Pancreas (tissue), 10 donors: Measurements from ENCODE around the gene TMPRSS11B. TPM values are rescaled to one million over a fixed set of nuclear protein-coding genes. Genes with fewer than 3 reads are reported as not detected.
"Not testable (repeated sequence)": the region's sequence is repeated elsewhere in the genome, so short reads cannot be mapped to it uniquely, and the experiment has no call there.

Experiments used
- ATAC-seq, 4 donors: fragments of 200-7000 bp; cut with Tn5 transposase; one replicate each; pipeline versions ENCODE4 v1.8.0 to v1.9.1; 2020; ENCODE audit warnings: mild to moderate bottlenecking in 4 of 4, moderate library complexity in 4 of 4
- DNase-seq, 6 donors: peaks; one replicate each; pipeline ENCODE4 v3.0.0-alpha.2; 2020
- FAIRE-seq: peaks from 2 replicates; lab custom pipeline; 2012; peaks lifted over from hg19 to GRCh38; lab: Jason Lieb, UNC
- H3K27ac ChIP-seq, 4 donors: fragments of 200-600 bp; sonication (generic); 1 replicate in 3 of 4; 2 replicates in 1 of 4; pipeline versions ENCODE4 v1.5.0 to v1.8.0; 2020
- H3K27me3 ChIP-seq, 4 donors: fragments of 200-600 bp; one replicate each; pipeline ENCODE4 v1.8.0; 2021
- H3K36me3 ChIP-seq, 3 donors: fragments of 200-600 bp; sonication (generic) in 1 of 3; one replicate each; pipeline versions ENCODE4 v1.5.0 to v1.8.0; 2020 to 2021
- H3K4me1 ChIP-seq, 3 donors: fragments of 200-600 bp; one replicate each; pipeline ENCODE4 v1.8.0; 2021
- H3K4me3 ChIP-seq, 4 donors: fragments of 200-600 bp; sonication (generic) in 2 of 4; one replicate each; pipeline versions ENCODE4 v1.5.0 to v1.8.0; 2020 to 2021
- H3K9me3 ChIP-seq, 4 donors: fragments of 200-600 bp; one replicate each; pipeline ENCODE4 v1.8.0; 2021
- CTCF ChIP-seq, 4 donors: fragments of 200-600 bp; sonication (generic) in 3 of 4; IDR thresholded peaks; one replicate each; pipeline versions ENCODE4 v1.5.0 to v1.8.0; 2021; ENCODE audit warnings: antibody characterized with exemption in 4 of 4
- WGBS, 2 donors: extraction: QIAGEN DNeasy Blood & Tissue Kit; methylation state at CpG; one replicate each; pipeline ENCODE4 v1.1.7; 2013; 5-methylcytosine and 5-hydroxymethylcytosine counted together
- intact Hi-C, 3 donors: fragments of 100-400 bp; cut with DNase I; formaldehyde crosslinking; loops; one replicate each; pipeline versions ENCODE4 v1.11.1 to v1.14.2; 2022
- polyA plus RNA-seq, 2 donors: library from polyadenylated mRNA; stranded (reverse); fragments of 200-250 nt; gene quantifications; one replicate each; pipeline ENCODE4 v1.2.3, GENCODE V29; 2013
- total RNA-seq, 6 donors: library from RNA; stranded (reverse); fragmentation: NEBNext Ultra II Directional in 4 of 6; extraction: Animal tissue kit (Norgen Biotek cat#: 25700) in 4 of 6; gene quantifications; one replicate each; pipeline versions ENCODE4 v1.2.1 to v1.2.4, GENCODE V29; 2021 to 2023
- donor health status: healthy with polysubstance abuse.
- donor health status: DM: no; HTN: no; CAD: no; lungs with moderate emphysema.
- donor health status: DM: no; HTN: no; CAD: no.
- donor health status: control.
- donor health status: control.
- donor health status: Bipolar disorder and iron deficiency.
- donor health status: DM: yes; HTN: yes; CAD: no.
- donor health status: DM: no; HTN: no; CAD: no.
- donor health status: DM: no; HTN: no; CAD: no.
- donor health status: DM: yes; HTN: yes; CAD: no.

Gene TMPRSS11B
- total and polyA plus RNA-seq, 8 donors = 0.07 TPM; not detected in 7

GRCh38 chr4:68283714-68284113 is 38.2 kb upstream of the TMPRSS11B start:
- no peak for FAIRE-seq
- Histone ChIP-seq H3K27me3 (no peaks in the 10 kb centered on the region), H3K9me3 (no peaks in the 10 kb centered on the region), H3K27ac (no peak overlapping the region), H3K4me1 (no peaks in the 10 kb centered on the region), H3K4me3 (no peak overlapping the region), H3K36me3 (no peaks in the 10 kb centered on the region)
- no peak for DNase-seq
- no peak for ATAC-seq
- no peak for TF ChIP-seq CTCF (IDR thresholded peaks at IDR 0.05)
- intact Hi-C loops = no loop called here
- WGBS, 2 donors = 84 to 89% methylated on average over 3 of the region's 3 CpGs

- WGBS, 2 donors = 74 to 82% methylated on average over 2 of the region's 2 CpGs
- TF ChIP-seq CTCF (IDR thresholded peaks at IDR 0.05) = no peak
- peak in 1 of 4 donors; percentile 16 for ATAC-seq
- no peaks in the 10 kb centered on the region for H3K27me3 ChIP-seq
- H3K4me1 ChIP-seq = no peaks in the 10 kb centered on the region
- FAIRE-seq = no peak
- no peaks in the 10 kb centered on the region for H3K9me3 ChIP-seq
- H3K36me3 ChIP-seq = no peaks in the 10 kb centered on the region
- DNase-seq = no peak
- intact Hi-C loops = no loop called here
- H3K27ac ChIP-seq = no peak overlapping the region
- no peak overlapping the region for H3K4me3 ChIP-seq
Observed at GRCh38 chr4:68283095-68283494, 37.6 kb upstream of the TMPRSS11B start.

GRCh38 chr4:68281796-68282740 is 36.6 kb upstream of the TMPRSS11B start:
- H3K27me3 ChIP-seq, H3K9me3 ChIP-seq, H3K4me1 ChIP-seq, DNase-seq, ATAC-seq, intact Hi-C loops, H3K36me3 ChIP-seq, H3K27ac ChIP-seq, H3K4me3 ChIP-seq, FAIRE-seq: not testable (repeated sequence)
- 56 to 58% methylated on average over 10 of the region's 10 CpGs for WGBS, 2 donors

- intact Hi-C loops = loop anchor here in 2 of 3 donors (5.0 to 10.0 kb wide), 2 partner anchors 94 to 97 kb away; no protein-coding TSS in a partner anchor
- no peak for DNase-seq
- no peaks in the 10 kb centered on the region for H3K4me1 ChIP-seq
- 67 to 74% methylated on average over 2 of the region's 2 CpGs for WGBS, 2 donors
- no peaks in the 10 kb centered on the region for H3K36me3 ChIP-seq
- no peak for ATAC-seq
- no peaks in the 10 kb centered on the region for H3K9me3 ChIP-seq
- no peak for FAIRE-seq
- TF ChIP-seq CTCF (IDR thresholded peaks at IDR 0.05) = no peak
- no peak overlapping the region for H3K27ac ChIP-seq
- H3K27me3 ChIP-seq = no peaks in the 10 kb centered on the region
- no peak overlapping the region for H3K4me3 ChIP-seq
Observed at GRCh38 chr4:68278029-68278428, 32.5 kb upstream of the TMPRSS11B start.

GRCh38 chr4:68277627-68278026 is 32.1 kb upstream of the TMPRSS11B start:
- no peak for DNase-seq
- Histone ChIP-seq H3K36me3 (no peaks in the 10 kb centered on the region), H3K9me3 (no peaks in the 10 kb centered on the region), H3K27me3 (no peaks in the 10 kb centered on the region), H3K4me3 (no peak overlapping the region), H3K4me1 (no peaks in the 10 kb centered on the region), H3K27ac (no peak overlapping the region)
- no peak for FAIRE-seq
- intact Hi-C loops = loop anchor here in 2 of 3 donors (5.0 to 10.0 kb wide), 2 partner anchors 95 to 97 kb away; no protein-coding TSS in a partner anchor
- ATAC-seq = no peak
- WGBS, 2 donors = 60 to 74% methylated on average over 2 of the region's 2 CpGs
- TF ChIP-seq CTCF (IDR thresholded peaks at IDR 0.05) = no peak
